BJ (cell line): ENCODE data around the gene DTX3. TPM values are rescaled to one million over a fixed set of nuclear protein-coding genes. Genes with fewer than 3 reads are reported as not detected.
"Not testable (repeated sequence)": the region's sequence is repeated elsewhere in the genome, so short reads cannot be mapped to it uniquely, and the experiment has no call there.

Source experiments
- CTCF ChIA-PET: fragments of 350-600 bp; formaldehyde crosslinking; extraction: SDS; loops from one replicate; lab custom pipeline; 2021; ENCODE audit warnings: antibody characterized with exemption, inconsistent platforms; lab: Yijun Ruan, JAX
- POLR2A ChIA-PET: fragments of 300-600 bp; sonication (Branson Sonifier 250); formaldehyde crosslinking; extraction: SDS; loops from one replicate; lab custom pipeline; 2021; ENCODE audit warnings: antibody characterized with exemption; lab: Charles Lee
- DNase-seq: peaks from one replicate; pipeline ENCODE4 v3.0.0-alpha.2; 2011; ENCODE audit warnings: low read depth
- H3K27me3 ChIP-seq: 2 replicates; pipeline ENCODE4 v1.6.0; 2011; ENCODE audit warnings: low read length; ENCODE audit not compliant: control insufficient read depth, insufficient read depth
- H3K36me3 ChIP-seq: 2 replicates; pipeline ENCODE4 v1.5.1; 2011; ENCODE audit warnings: low read length; ENCODE audit not compliant: control insufficient read depth, insufficient read depth
- H3K4me3 ChIP-seq: 2 replicates; pipeline ENCODE4 v1.5.1; 2011; ENCODE audit warnings: low read depth, mild to moderate bottlenecking, control low read depth, low read length
- CTCF ChIP-seq: IDR thresholded peaks from 2 replicates; pipeline ENCODE4 v1.5.1; 2011; ENCODE audit warnings: low read depth, mild to moderate bottlenecking, control low read depth, inconsistent platforms, low read length, moderate library complexity; ENCODE audit not compliant: insufficient read depth
- polyA plus RNA-seq: library from polyadenylated mRNA; depleted of rRNA; stranded (reverse); fragments of >200 nt; gene quantifications from 2 replicates; pipeline ENCODE4 v1.2.3, GENCODE V29; 2011

Gene DTX3
- polyA plus RNA-seq, 1 experiment: 26.0 TPM

GRCh38 chr12:57616383-57617101, 11.9 kb downstream of the DTX3 start:
- CTCF ChIA-PET: interaction anchor here (0.6 to 8.0 kb wide), 3 partner anchors 17 to 160 kb away, joined by 3 to 51 read pairs (median 4); partner anchors contain the start of gene B4GALNT1
- POLR2A ChIA-PET: no interaction called here
- Histone ChIP-seq H3K4me3 (no peak overlapping the region), H3K27me3 (peaks cover 15% of the 10 kb centered on the region), H3K36me3 (peaks cover 17% of the 10 kb centered on the region)
- no peak for DNase-seq
- no peak for TF ChIP-seq CTCF

GRCh38 chr12:57617942-57618341, 13.3 kb downstream of the DTX3 start:
- peaks cover 18% of the 10 kb centered on the region for H3K27me3 ChIP-seq
- H3K36me3 ChIP-seq: peaks cover 17% of the 10 kb centered on the region
- ChIA-PET CTCF (interaction anchor here (17.5 kb wide), 1 partner anchor 36 kb away, joined by 257 read pairs; no protein-coding TSS in a partner anchor), POLR2A (no interaction called here)
- TF ChIP-seq CTCF: no peak
- H3K4me3 ChIP-seq: no peak overlapping the region
- no peak for DNase-seq

GRCh38 chr12:57618431-57618830, 13.8 kb downstream of the DTX3 start:
- H3K4me3 ChIP-seq, DNase-seq, POLR2A ChIA-PET: not testable (repeated sequence)
- peaks cover 17% of the 10 kb centered on the region for H3K36me3 ChIP-seq
- CTCF ChIA-PET: interaction anchor here (17.5 kb wide), 1 partner anchor 36 kb away, joined by 257 read pairs; no protein-coding TSS in a partner anchor
- peaks cover 21% of the 10 kb centered on the region for H3K27me3 ChIP-seq

- ChIA-PET POLR2A (no interaction called here), CTCF (interaction anchor here (0.8 to 17.5 kb wide), 3 partner anchors 9 to 37 kb away, joined by 3 to 257 read pairs (median 4); partner anchors contain the start of gene PIP4K2C)
- Histone ChIP-seq H3K27me3 (peaks cover 23% of the 10 kb centered on the region), H3K36me3 (peaks cover 16% of the 10 kb centered on the region), H3K4me3 (no peak overlapping the region)
- DNase-seq: no peak
- no peak for TF ChIP-seq CTCF
Observed at GRCh38 chr12:57618966-57619433, 14.4 kb downstream of the DTX3 start.

GRCh38 chr12:57619434-57620244, 15.0 kb downstream of the DTX3 start:
- ChIA-PET CTCF (interaction anchor here (0.7 to 17.5 kb wide), 9 partner anchors 8 to 134 kb away, joined by 3 to 257 read pairs (median 4); partner anchors contain the start of genes B4GALNT1 and PIP4K2C), POLR2A (no interaction called here)
- no peak for DNase-seq
- no peak overlapping the region for H3K4me3 ChIP-seq
- peaks cover 23% of the 10 kb centered on the region for H3K27me3 ChIP-seq
- TF ChIP-seq CTCF: no peak
- H3K36me3 ChIP-seq: peaks cover 14% of the 10 kb centered on the region
